Loucy (cell line): Measurements from ENCODE around the gene ZGRF1.

ENCODE experiments used
- H2AFZ ChIP-seq: fragments of 200-600 bp; sonication (generic); 2 replicates; pipeline ENCODE4 v1.6.0; 2016; ENCODE audit warnings: antibody characterized with exemption, mild to moderate bottlenecking, low read length, moderate library complexity
- H3F3A ChIP-seq: fragments of 200-600 bp; 2 replicates; pipeline ENCODE4 v1.6.0; 2016; ENCODE audit warnings: antibody characterized with exemption, low read depth, mild to moderate bottlenecking
- H3K27me3 ChIP-seq: fragments of 200-600 bp; sonication (generic); 2 replicates; pipeline ENCODE4 v1.6.1; 2014; ENCODE audit warnings: low read length, mild to moderate bottlenecking; ENCODE audit not compliant: insufficient read depth, poor library complexity, severe bottlenecking
- H3K36me3 ChIP-seq: fragments of 200-600 bp; sonication (generic); 2 replicates; pipeline ENCODE4 v1.6.1; 2016; ENCODE audit warnings: low read length; ENCODE audit not compliant: insufficient read depth
- H3K4me1 ChIP-seq: fragments of 200-600 bp; sonication (generic); 2 replicates; pipeline ENCODE4 v1.5.1; 2014; ENCODE audit warnings: low read length, mild to moderate bottlenecking; ENCODE audit not compliant: insufficient read depth, poor library complexity, severe bottlenecking
- H3K4me2 ChIP-seq: fragments of 200-600 bp; sonication (generic); 2 replicates; pipeline ENCODE4 v1.6.0; 2014; ENCODE audit warnings: antibody characterized with exemption, low read length, low read depth, mild to moderate bottlenecking; ENCODE audit not compliant: poor library complexity, severe bottlenecking
- H3K4me3 ChIP-seq: fragments of 200-600 bp; sonication (generic); 2 replicates; pipeline ENCODE4 v1.5.1; 2014; ENCODE audit warnings: low read length, mild to moderate bottlenecking, mixed read lengths; ENCODE audit not compliant: poor library complexity, severe bottlenecking
- H3K79me2 ChIP-seq: fragments of 200-600 bp; sonication (generic); 2 replicates; pipeline ENCODE4 v1.6.1; 2014; ENCODE audit warnings: low read length; ENCODE audit not compliant: insufficient read depth
- H3K9ac ChIP-seq: fragments of 200-600 bp; sonication (generic); 2 replicates; pipeline ENCODE4 v1.6.0; 2014; ENCODE audit warnings: mild to moderate bottlenecking, low read depth, low read length, moderate library complexity; ENCODE audit not compliant: poor library complexity, severe bottlenecking
- H3K9me2 ChIP-seq: fragments of 200-600 bp; sonication (generic); replicated peaks from 2 replicates; pipeline ENCODE4 v1.6.1; 2016; ENCODE audit warnings: low read depth, low read length, mixed read lengths
- H3K9me3 ChIP-seq: fragments of 200-600 bp; sonication (generic); 2 replicates; pipeline ENCODE4 v1.6.1; 2014; ENCODE audit warnings: mild to moderate bottlenecking, antibody characterized with exemption, low read length, low read depth; ENCODE audit not compliant: insufficient read depth
- H4K20me1 ChIP-seq: fragments of 200-600 bp; sonication (generic); 2 replicates; pipeline ENCODE4 v1.6.0; 2014; ENCODE audit warnings: antibody characterized with exemption, low read length, mild to moderate bottlenecking; ENCODE audit not compliant: insufficient read depth, poor library complexity, severe bottlenecking
- CTCF ChIP-seq: fragments of 200-600 bp; sonication (generic); conservative IDR thresholded peaks from 2 replicates; pipeline ENCODE4 v1.5.1; 2014; ENCODE audit warnings: mild to moderate bottlenecking, antibody characterized with exemption, low read length
- EZH2phosphoT487 ChIP-seq: fragments of 200-600 bp; IDR thresholded peaks from 2 replicates; pipeline ENCODE4 v1.6.1; 2018; ENCODE audit warnings: antibody characterized with exemption, mild to moderate bottlenecking, moderate library complexity, borderline replicate concordance

Gene ZGRF1

GRCh38 chr4:112532267-112532666 lies 104.4 kb downstream of the ZGRF1 start:
- Histone ChIP-seq H4K20me1 (no peaks in the 10 kb centered on the region), H3K9me3 (no peaks in the 10 kb centered on the region), H3K27me3 (no peaks in the 10 kb centered on the region), H3K36me3 (no peaks in the 10 kb centered on the region), H3K9ac (no peak overlapping the region), H2AFZ (no peak overlapping the region), H3K4me3 (no peak overlapping the region), H3K9me2 (no peaks in the 10 kb centered on the region), H3K79me2 (no peaks in the 10 kb centered on the region), H3K4me2 (no peak overlapping the region), H3K4me1 (no peaks in the 10 kb centered on the region), H3F3A (no peaks in the 10 kb centered on the region)
- TF ChIP-seq EZH2phosphoT487 = no peak

- no peaks in the 10 kb centered on the region for H3K27me3 ChIP-seq
- no peak overlapping the region for H3K9ac ChIP-seq
- H3K4me1 ChIP-seq = no peaks in the 10 kb centered on the region
- H3K36me3 ChIP-seq = no peaks in the 10 kb centered on the region
- H4K20me1 ChIP-seq = no peaks in the 10 kb centered on the region
- no peaks in the 10 kb centered on the region for H3K9me3 ChIP-seq
- no peaks in the 10 kb centered on the region for H3K79me2 ChIP-seq
- no peak overlapping the region for H2AFZ ChIP-seq
- TF ChIP-seq EZH2phosphoT487 (no peak), CTCF (no peak)
- no peak overlapping the region for H3K4me3 ChIP-seq
- H3K9me2 ChIP-seq = no peaks in the 10 kb centered on the region
- H3K4me2 ChIP-seq = no peak overlapping the region
- H3F3A ChIP-seq = no peaks in the 10 kb centered on the region
Observed at GRCh38 chr4:112531146-112531545, 105.6 kb downstream of the ZGRF1 start.

GRCh38 chr4:112526061-112526460 lies 110.6 kb downstream of the ZGRF1 start:
- Histone ChIP-seq H3K79me2 (no peaks in the 10 kb centered on the region), H3K4me1 (no peaks in the 10 kb centered on the region), H3F3A (no peaks in the 10 kb centered on the region), H3K27me3 (no peaks in the 10 kb centered on the region), H3K36me3 (no peaks in the 10 kb centered on the region), H3K9me3 (no peaks in the 10 kb centered on the region), H3K4me3 (no peak overlapping the region), H3K9me2 (no peaks in the 10 kb centered on the region), H4K20me1 (no peaks in the 10 kb centered on the region), H3K4me2 (no peak overlapping the region), H3K9ac (no peak overlapping the region), H2AFZ (no peak overlapping the region)
- TF ChIP-seq CTCF = no peak

- Histone ChIP-seq H3K4me3 (no peak overlapping the region), H3K9ac (no peak overlapping the region), H3K27me3 (no peaks in the 10 kb centered on the region)
Observed at GRCh38 chr4:112523764-112524505, 112.8 kb downstream of the ZGRF1 start.

More at GRCh38 chr4:112523764-112524505, 112.8 kb downstream of the ZGRF1 start:
- no peaks in the 10 kb centered on the region for H3K9me2 ChIP-seq
- no peaks in the 10 kb centered on the region for H3K36me3 ChIP-seq
- H3K4me2 ChIP-seq = no peak overlapping the region
- no peaks in the 10 kb centered on the region for H3F3A ChIP-seq
- no peaks in the 10 kb centered on the region for H3K4me1 ChIP-seq
- H2AFZ ChIP-seq = no peak overlapping the region
- TF ChIP-seq CTCF (peak; percentile 47), EZH2phosphoT487 (no peak)
- no peaks in the 10 kb centered on the region for H3K79me2 ChIP-seq
- no peaks in the 10 kb centered on the region for H4K20me1 ChIP-seq
- no peaks in the 10 kb centered on the region for H3K9me3 ChIP-seq
